DOHH2 (cell line): ENCODE measurements around the gene ZNF839.
"Not testable (repeated sequence)": the region's sequence is repeated elsewhere in the genome, so short reads cannot be mapped to it uniquely, and the experiment has no call there.

Experiments
- H3F3A ChIP-seq: fragments of 200-600 bp; sonication (generic), shearing (Covaris generic); 2 replicates; pipeline ENCODE4 v1.6.0; 2016; ENCODE audit warnings: antibody characterized with exemption, mild to moderate bottlenecking; ENCODE audit not compliant: control insufficient read depth, insufficient read depth
- H3K27ac ChIP-seq: fragments of 200-600 bp; sonication (generic); 2 replicates; pipeline ENCODE4 v1.5.1; 2014; ENCODE audit warnings: low read depth, mild to moderate bottlenecking, low read length, moderate library complexity
- H3K27me3 ChIP-seq: fragments of 200-600 bp; sonication (generic); 2 replicates; pipeline ENCODE4 v1.6.1; 2014; ENCODE audit warnings: mild to moderate bottlenecking, low read length, mixed read lengths; ENCODE audit not compliant: control insufficient read depth
- H3K36me3 ChIP-seq: fragments of 200-600 bp; sonication (generic); 2 replicates; pipeline ENCODE4 v1.6.1; 2014; ENCODE audit warnings: mild to moderate bottlenecking, low read length, moderate library complexity, mixed read lengths; ENCODE audit not compliant: control insufficient read depth
- H3K4me1 ChIP-seq: fragments of 200-600 bp; sonication (generic); 2 replicates; pipeline ENCODE4 v1.6.1; 2014; ENCODE audit warnings: mild to moderate bottlenecking, low read length, mixed read lengths; ENCODE audit not compliant: control insufficient read depth
- H3K4me2 ChIP-seq: fragments of 200-600 bp; sonication (generic); 2 replicates; pipeline ENCODE4 v1.6.0; 2014; ENCODE audit warnings: mild to moderate bottlenecking, low read length, moderate library complexity
- H3K4me3 ChIP-seq: fragments of 200-600 bp; sonication (generic); 2 replicates; pipeline ENCODE4 v1.5.1; 2014; ENCODE audit warnings: mild to moderate bottlenecking, low read length, mixed read lengths
- H3K79me2 ChIP-seq: fragments of 200-600 bp; sonication (generic); 2 replicates; pipeline ENCODE4 v1.6.1; 2014; ENCODE audit warnings: mild to moderate bottlenecking, low read length, mixed read lengths; ENCODE audit not compliant: control insufficient read depth
- H3K9me2 ChIP-seq: fragments of 200-600 bp; sonication (generic); replicated peaks from 2 replicates; pipeline ENCODE4 v1.6.1; 2014; ENCODE audit warnings: mild to moderate bottlenecking, low read length, mixed read lengths; ENCODE audit not compliant: control insufficient read depth
- H3K9me3 ChIP-seq: fragments of 200-600 bp; sonication (generic); 2 replicates; pipeline ENCODE4 v1.6.1; 2014; ENCODE audit warnings: antibody characterized with exemption, low read length, mixed read lengths; ENCODE audit not compliant: control insufficient read depth, insufficient read depth
- H4K20me1 ChIP-seq: fragments of 200-600 bp; sonication (generic); 2 replicates; pipeline ENCODE4 v1.6.0; 2014; ENCODE audit warnings: low read depth, mild to moderate bottlenecking, antibody characterized with exemption, low read length, moderate library complexity; ENCODE audit not compliant: control insufficient read depth, insufficient read depth
- CTCF ChIP-seq: fragments of 200-600 bp; sonication (generic); IDR thresholded peaks from one replicate; pipeline ENCODE4 v1.5.1; 2014; ENCODE audit warnings: antibody characterized with exemption, mild to moderate bottlenecking, low read depth, low read length; ENCODE audit not compliant: poor library complexity, severe bottlenecking
- EZH2phosphoT487 ChIP-seq: fragments of 200-600 bp; sonication (generic); IDR thresholded peaks from 2 replicates; pipeline ENCODE4 v1.6.1; 2017; ENCODE audit warnings: borderline replicate concordance, mild to moderate bottlenecking, antibody characterized with exemption, low read length, moderate library complexity, mixed read lengths

Gene ZNF839

GRCh38 chr14:102326583-102326982 is 7.0 kb downstream of the ZNF839 start:
- no peak overlapping the region for H3K27ac ChIP-seq

GRCh38 chr14:102329381-102329780 is 9.8 kb downstream of the ZNF839 start:
- not testable (repeated sequence) for H3K9me2 ChIP-seq, H3K4me2 ChIP-seq, H4K20me1 ChIP-seq, H3K4me3 ChIP-seq, H3K4me1 ChIP-seq, H3K27ac ChIP-seq, H3K79me2 ChIP-seq, H3F3A ChIP-seq, H3K9me3 ChIP-seq, H3K27me3 ChIP-seq
- peaks cover 16% of the 10 kb centered on the region for H3K36me3 ChIP-seq

More at GRCh38 chr14:102326583-102326982, 7.0 kb downstream of the ZNF839 start:
- Histone ChIP-seq H3K4me2 (no peak overlapping the region), H3K4me3 (no peak overlapping the region), H3K9me3 (no peaks in the 10 kb centered on the region), H3K27me3 (no peaks in the 10 kb centered on the region), H3K79me2 (peaks cover 2% of the 10 kb centered on the region; the same call in 1 of the 2 replicates), H3K36me3 (peaks cover 18% of the 10 kb centered on the region), H3K4me1 (no peaks in the 10 kb centered on the region; the same call in 1 of the 2 replicates), H4K20me1 (no peaks in the 10 kb centered on the region), H3K9me2 (no peaks in the 10 kb centered on the region), H3F3A (no peaks in the 10 kb centered on the region)
- TF ChIP-seq EZH2phosphoT487 (no peak), CTCF (no peak)

GRCh38 chr14:102330806-102331205 is 11.3 kb downstream of the ZNF839 start:
- no peak overlapping the region for H3K27ac ChIP-seq
- peaks cover 22% of the 10 kb centered on the region for H3K36me3 ChIP-seq
- no peak for TF ChIP-seq CTCF
- TF ChIP-seq EZH2phosphoT487, result no peak
- no peaks in the 10 kb centered on the region for H3K9me2 ChIP-seq
- H3K4me1 ChIP-seq, result no peaks in the 10 kb centered on the region
- no peak overlapping the region for H3K4me2 ChIP-seq
- no peaks in the 10 kb centered on the region for H3K27me3 ChIP-seq
- H4K20me1 ChIP-seq, result no peaks in the 10 kb centered on the region
- H3K79me2 ChIP-seq, result no peaks in the 10 kb centered on the region
- H3F3A ChIP-seq, result no peaks in the 10 kb centered on the region
- no peak overlapping the region for H3K4me3 ChIP-seq
- H3K9me3 ChIP-seq, result no peaks in the 10 kb centered on the region

GRCh38 chr14:102333390-102333789 is 13.8 kb downstream of the ZNF839 start:
- peaks cover 30% of the 10 kb centered on the region for H3K36me3 ChIP-seq
- TF ChIP-seq CTCF (no peak), EZH2phosphoT487 (no peak)
- no peaks in the 10 kb centered on the region for H3K9me2 ChIP-seq
- no peak overlapping the region for H3K4me3 ChIP-seq
- no peaks in the 10 kb centered on the region for H3F3A ChIP-seq
- H4K20me1 ChIP-seq, result no peaks in the 10 kb centered on the region
- H3K79me2 ChIP-seq, result no peaks in the 10 kb centered on the region
- H3K9me3 ChIP-seq, result no peaks in the 10 kb centered on the region
- H3K4me2 ChIP-seq, result no peak overlapping the region
- no peak overlapping the region for H3K27ac ChIP-seq
- no peaks in the 10 kb centered on the region for H3K27me3 ChIP-seq
- no peaks in the 10 kb centered on the region for H3K4me1 ChIP-seq
